Right ventricle myocardium inferior (tissue), 1 donor: Measurements from ENCODE around the gene NR2F2. TPM values are rescaled to one million over a fixed set of nuclear protein-coding genes. Genes with fewer than 3 reads are reported as not detected.

Source experiments
- ATAC-seq: fragments of 200-7000 bp; cut with Tn5 transposase; one replicate; pipeline ENCODE4 v1.9.1; 2020; ENCODE audit warnings: mild to moderate bottlenecking, moderate library complexity
- DNase-seq: peaks from one replicate; pipeline ENCODE4 v3.0.0; 2021; ENCODE audit errors: missing footprints
- intact Hi-C: fragments of 100-400 bp; cut with DNase I; formaldehyde crosslinking; loops from one replicate; pipeline ENCODE4 v1.11.0; 2022
- total RNA-seq: library from RNA; stranded (reverse); fragmentation: NEBNext Ultra II Directional; extraction: Animal tissue kit (Norgen Biotek cat#: 25700); gene quantifications from one replicate; pipeline ENCODE4 v1.2.1, GENCODE V29; 2021
- donor health status: DM: no; HTN: yes; CAD: no; lungs with severe emphysema.

NR2F2 gene
- total RNA-seq, 1 donor from 2014 or later, result 14.2 TPM

- ATAC-seq (no peak), DNase-seq (no peak)
- intact Hi-C loops, result loop anchor here (10.0 kb wide), 2 partner anchors 1314 to 1626 kb away; partner anchors contain the start of gene ARRDC4
These were observed 8.5 kb downstream of the NR2F2 start for GRCh38 chr15:96338766-96339618.

DNA sequence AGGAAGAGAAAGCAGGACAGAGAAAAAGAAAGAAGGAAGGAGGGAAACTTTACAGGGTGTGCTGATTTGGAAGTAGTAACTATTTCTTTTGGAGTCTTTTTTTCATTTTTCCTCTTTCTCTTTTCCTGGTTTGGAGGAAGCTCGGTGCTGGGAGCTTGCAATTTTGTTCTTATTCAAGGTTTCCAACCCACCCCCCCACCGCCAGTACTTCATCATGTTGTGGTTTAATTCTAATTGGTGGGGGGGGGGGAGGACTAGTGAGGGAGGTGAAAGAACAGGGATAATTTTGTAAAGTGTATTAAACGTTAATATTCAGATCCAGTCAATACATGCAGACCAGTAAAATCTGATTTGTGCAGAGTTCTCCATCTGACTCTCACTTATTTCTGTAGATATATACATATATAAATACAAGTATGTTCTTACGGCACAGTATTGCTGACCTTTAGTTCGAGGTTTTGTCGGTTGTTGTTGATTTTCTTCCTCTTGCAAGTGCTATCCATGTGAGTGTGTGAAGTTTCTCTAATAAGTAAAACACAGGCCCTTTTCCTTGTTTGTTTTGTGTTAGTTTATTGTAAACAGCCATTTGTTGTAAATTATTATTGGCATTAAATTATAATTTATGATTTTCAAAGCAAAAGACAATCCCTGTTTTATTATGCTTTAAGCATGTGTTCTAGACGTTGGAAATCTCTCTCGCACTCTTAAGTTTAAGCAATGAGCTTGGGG, 9.3 kb downstream of the NR2F2 start:
- DNase-seq (no peak), ATAC-seq (no peak)
- intact Hi-C loops, result loop anchor here (10.0 kb wide), 2 partner anchors 1315 to 1625 kb away; partner anchors contain the start of gene ARRDC4

GRCh38 chr15:96340348-96340597, 9.8 kb downstream of the NR2F2 start:
- intact Hi-C loops, result no loop called here
- ATAC-seq, result no peak

DNA sequence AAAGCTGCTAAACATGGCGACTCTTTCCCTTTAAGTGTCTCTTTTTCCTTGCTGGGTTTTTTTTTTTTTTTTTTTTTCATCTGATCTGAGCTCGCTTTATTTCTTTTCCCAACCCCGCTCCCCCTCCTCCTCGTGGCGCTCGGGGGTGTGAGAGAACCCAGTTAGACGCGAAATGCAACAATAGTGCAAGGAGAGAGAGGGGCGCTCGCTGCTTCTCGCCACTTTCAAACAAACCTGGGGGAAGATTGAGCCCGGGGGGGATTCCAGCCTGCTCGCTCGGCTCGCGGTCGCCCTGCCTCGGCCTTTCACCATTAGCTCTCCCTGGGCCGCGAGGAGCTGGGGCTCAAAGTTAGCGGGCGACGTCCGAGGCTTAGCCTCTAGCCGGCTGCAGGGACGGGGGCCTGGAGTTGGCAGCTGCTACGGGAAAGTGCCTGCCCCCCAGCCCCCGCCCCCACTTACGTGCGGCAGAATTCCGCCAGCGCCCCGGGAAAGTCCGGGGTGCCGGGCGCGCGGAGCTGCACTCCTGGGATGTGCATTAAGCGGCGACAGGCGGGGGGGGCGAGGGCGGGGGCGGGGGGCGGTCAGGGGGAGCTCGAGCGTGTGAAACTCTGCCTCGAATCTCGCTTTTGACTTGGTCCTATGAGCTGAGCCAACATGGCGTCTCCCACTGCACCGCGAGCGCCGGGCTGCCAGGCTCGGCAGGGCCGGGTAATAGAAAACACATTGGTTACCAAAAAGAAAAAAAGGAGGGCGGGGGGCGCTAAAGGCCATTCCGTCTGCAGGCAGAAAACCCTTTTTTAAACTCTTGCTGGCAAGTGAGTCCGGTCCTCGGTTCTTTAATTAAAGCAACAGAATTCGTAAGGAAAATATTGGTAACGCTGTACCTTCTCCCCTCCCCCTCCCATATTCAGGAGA, 10.4 kb downstream of the NR2F2 start:
- DNase-seq (peak; percentile 72), ATAC-seq (peak; percentile 59)
- intact Hi-C loops, result no loop called here

More at GRCh38 chr15:96340348-96340597, 9.8 kb downstream of the NR2F2 start:
- DNase-seq, result no peak

GRCh38 chr15:96341513-96342405, 11.3 kb downstream of the NR2F2 start:
- intact Hi-C loops, result no loop called here
- ATAC-seq (peak; percentile 9), DNase-seq (peak; percentile 42)

DNA sequence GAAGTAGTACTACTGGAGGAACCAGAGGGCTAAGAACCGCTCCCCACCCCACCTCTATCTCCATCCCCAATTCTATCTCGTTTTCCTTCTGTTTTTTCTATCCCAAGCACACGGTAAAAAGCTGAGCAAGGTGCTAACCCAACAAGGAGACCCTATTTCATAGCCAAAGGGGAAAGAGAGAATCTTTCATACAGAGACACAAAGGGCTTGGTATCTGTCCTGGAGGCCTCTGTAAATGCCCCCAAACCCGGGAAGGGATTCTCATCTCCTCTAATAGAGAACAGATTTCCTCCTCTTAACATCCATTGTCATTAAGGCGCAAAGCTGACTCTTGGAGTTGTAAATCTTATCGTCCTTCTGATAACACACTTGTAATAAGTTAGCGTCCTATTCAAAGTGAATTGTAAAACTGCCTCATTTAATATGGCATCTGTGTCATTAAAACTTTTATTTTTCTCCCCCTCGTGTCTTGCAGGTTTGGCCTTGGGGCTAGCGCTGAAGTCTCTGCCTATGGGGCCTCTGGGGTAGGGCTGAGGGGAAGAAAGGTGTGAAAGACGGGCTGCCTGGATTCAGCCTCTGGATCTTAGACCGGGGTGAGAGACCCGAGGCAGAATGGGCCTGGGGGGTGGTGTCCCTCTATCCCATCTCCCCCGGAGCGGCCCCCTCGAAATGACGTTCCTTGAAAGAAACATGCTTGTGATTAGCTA, 12.1 kb downstream of the NR2F2 start:
- intact Hi-C loops, result no loop called here
- no peak for DNase-seq
- no peak for ATAC-seq

- ATAC-seq (no peak), DNase-seq (no peak)
- intact Hi-C loops, result no loop called here
These were observed 12.9 kb downstream of the NR2F2 start for GRCh38 chr15:96343113-96344059.

DNA sequence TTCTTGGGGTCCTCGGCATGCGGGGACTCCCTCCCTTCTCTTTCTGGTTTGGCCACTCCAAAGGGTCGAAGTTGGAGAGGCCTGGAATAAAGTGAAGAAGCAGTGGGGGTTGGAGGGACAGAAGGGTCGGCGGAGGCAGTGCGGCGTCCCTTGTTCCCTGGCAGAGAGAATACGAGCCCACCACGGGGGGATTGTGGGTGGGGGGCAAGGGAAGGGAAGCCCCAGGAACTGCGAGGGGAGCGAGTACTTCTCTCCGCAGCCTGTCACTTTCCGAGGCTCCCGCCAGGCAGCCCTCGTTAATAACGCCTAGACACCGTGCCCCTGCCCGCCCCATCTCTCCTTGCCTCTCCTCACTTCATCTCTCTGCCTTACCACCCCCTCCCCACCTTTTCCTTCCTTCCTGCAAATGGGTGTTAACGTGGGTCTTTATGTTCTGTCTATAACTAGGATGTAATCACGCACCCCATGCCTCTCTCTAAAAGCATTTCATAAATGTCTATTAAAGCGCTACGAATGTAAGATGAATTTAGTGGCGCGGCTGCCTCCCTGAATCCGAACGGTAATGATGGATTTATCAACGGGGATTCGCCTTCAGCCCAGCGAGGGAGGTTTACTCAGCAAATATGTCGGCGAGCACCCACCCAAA, 13.7 kb downstream of the NR2F2 start:
- no peak for ATAC-seq
- intact Hi-C loops, result no loop called here

GRCh38 chr15:96344706-96345559, 14.4 kb downstream of the NR2F2 start:
- no peak for DNase-seq
- intact Hi-C loops, result loop anchor here (1.0 kb wide), 1 partner anchor 1086 kb away; no protein-coding TSS in a partner anchor
- no peak for ATAC-seq

More for the DNA sequence above, 13.7 kb downstream of the NR2F2 start:
- no peak for DNase-seq

- intact Hi-C loops, result loop anchor here (1.0 kb wide), 1 partner anchor 1086 kb away; no protein-coding TSS in a partner anchor
- ATAC-seq (peak; percentile 84), DNase-seq (peak; percentile 90)
These were observed 15.3 kb downstream of the NR2F2 start for GRCh38 chr15:96345560-96346399.

DNA sequence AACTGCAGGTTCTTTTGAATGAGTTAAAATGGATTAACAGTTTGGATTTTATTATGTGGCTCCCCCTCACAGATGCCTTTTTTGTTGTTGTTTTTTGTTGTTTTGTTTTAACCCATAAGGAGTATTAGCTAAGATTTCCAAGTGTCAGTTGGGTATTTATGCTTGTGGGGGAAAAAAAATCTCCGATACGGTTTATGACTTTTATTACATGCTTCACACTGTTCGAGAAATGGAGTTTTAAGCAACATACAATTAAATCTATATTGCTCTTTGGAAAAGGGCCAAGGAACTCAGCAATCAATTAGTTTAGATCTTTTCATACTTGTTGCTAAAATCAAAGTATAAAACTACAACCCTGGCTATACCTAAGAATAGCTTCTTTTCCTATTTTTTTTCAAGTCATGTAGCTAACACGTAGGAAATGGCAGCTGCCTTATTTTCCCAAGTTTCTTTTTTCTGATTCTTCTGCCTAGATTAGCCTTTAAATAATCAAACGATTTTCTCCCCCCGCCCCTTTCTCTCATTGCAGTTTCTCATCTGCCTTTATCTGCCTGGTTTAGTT, 16.0 kb downstream of the NR2F2 start:
- DNase-seq (no peak), ATAC-seq (no peak)
- intact Hi-C loops, result no loop called here

DNA sequence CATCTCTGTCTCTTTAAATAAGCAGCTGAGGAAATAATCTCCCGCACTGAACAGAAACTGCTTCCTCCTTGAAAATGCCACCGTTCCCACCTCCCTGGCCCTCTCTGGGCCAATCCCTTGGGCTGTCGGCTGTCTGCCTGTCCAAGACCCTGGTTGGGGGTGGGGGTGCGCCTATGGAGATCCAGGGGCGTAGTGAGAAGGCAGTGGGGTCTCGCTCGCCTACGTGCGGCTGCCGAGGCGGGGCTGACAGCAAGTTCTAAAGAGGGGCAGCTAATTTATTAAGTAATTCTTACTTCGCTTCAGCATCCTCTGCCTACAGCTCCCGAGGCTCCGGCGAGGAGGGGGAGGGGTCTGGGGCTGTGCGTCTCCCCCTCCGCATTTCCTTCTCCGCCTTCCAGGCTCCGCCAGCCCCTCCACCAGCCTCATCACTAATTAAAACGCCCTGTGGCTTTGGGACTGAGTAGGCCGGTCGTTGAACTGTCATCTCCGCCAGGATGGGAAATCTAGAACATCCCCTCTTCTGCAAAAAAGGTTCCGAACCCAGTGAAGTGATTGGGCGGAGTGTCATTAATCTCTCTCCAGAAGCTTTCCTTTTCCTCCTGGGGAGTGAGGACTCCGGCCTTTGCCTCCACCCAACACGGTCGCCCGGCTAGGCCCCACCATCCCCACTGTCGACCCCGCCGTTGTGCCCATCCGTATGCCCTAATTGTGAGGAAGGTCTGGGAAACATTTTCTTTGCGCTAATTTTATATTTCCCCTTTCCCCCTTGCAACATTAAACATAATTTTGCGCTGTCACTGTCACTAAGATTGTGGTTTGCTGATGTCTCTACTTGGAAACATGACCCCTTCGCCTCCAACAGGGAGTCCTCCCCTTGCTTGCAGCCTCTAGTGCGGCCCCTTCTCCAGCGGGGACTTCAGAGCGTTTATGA, 16.9 kb downstream of the NR2F2 start:
- intact Hi-C loops, result no loop called here
- DNase-seq (no peak), ATAC-seq (no peak)
